ENCODE measurements around the gene LZTFL1.

Gene LZTFL1

DNA sequence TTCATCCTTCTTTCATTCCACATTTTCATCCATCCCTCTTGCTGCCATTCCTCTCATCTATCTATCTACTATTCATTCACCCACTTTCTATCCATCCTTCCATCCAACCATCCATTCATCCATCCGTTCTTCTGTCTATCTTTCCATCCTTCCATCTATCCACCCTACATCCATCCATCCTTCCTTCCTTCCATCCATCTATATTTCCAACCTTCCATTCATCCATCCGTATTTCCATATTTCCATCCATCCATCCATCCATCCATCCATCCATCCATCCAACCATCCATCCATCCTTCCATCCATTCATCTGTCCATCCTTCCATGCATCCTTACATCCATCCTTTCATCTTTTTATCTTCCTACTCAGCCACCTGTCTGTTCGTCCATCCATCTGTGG, 59.5 kb downstream of the LZTFL1 start:
- no peak for DNase-seq

DNA sequence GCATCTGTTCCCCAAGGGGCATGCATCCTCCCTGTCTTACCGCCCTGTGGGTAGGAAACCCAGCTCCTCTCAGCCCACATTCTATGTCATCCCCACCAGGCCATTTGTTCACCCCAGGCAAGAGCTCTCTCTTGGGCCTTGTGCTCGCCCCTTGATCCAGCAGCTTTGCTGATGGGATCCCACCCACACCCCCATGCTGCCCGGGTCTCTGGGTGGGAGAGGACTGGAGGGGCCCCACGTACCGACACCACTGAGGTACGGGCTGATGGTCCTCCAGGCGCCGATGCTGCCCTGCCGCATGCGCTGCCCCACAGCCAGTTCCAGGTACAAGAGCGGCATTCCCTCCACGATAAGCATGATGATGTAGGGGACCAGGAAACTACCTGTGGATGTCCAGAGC, 60.1 kb downstream of the LZTFL1 start:
- DNase-seq, result no peak

DNA sequence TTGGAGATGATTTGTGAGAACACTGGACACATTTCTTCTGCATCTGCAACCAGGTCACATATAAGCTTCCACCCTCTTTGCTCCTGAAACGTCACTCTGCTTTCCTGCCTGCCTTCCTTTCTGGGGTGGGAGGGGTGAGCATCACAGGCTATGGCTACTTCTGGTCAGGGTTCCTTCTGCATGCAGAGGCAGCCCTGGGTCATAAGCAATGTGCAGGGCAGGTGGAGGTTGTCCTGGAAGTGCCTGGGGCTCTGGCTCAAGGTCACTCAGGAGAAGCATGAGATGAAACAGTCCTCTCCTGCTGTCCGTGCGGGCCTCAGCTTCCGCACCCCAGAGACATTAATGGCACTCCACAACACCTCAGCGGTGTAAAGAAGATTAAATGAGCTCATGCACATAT, 60.6 kb downstream of the LZTFL1 start:
- no peak for DNase-seq

DNA sequence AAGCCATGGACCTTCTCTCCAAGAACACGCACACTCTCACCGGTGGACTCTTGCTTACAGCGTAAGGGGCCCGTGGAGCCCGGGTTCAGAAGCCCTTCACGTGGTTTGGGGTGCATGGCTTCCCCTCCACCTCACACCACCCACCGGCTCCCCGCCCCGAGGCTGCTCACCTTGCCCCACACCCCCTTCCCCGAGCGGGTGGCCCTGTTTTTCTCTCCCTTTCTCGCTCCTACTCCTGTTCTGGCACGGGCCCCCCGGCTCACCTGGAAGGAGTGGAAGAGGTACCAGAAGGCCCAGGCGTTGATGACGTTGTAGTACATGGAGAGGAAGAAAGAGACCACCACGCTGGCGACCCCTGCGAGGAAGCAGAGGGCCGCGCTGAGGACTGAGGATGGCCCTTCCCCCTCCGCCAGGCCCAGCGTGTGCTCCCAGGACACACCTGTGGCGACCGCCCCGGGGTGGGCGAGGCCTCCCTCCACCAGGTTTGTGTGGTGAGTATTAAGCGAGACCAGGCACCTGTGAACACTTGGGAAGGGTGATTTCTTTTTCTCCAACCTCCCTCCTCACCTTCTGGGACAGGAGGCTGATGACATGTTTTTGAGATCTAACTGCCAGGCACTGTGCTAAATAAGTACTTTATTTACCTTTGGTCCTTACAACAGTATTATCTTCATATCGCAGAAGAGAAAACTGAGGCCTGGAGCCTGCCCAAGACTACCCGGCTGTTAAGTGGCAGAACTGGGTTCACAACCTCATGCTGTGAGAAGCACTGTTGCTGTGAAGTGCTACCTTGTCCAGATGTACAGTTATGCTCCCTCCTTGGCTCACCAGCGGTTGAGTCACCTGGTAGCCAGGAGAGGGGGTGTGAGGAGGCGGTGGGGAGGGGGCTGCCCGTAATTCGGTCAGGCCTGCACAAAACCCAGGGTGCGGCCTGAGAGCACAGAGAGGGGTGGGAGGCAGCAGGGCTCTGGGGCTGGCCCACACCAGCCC, 61.9 kb downstream of the LZTFL1 start:
- no peak for DNase-seq

DNA sequence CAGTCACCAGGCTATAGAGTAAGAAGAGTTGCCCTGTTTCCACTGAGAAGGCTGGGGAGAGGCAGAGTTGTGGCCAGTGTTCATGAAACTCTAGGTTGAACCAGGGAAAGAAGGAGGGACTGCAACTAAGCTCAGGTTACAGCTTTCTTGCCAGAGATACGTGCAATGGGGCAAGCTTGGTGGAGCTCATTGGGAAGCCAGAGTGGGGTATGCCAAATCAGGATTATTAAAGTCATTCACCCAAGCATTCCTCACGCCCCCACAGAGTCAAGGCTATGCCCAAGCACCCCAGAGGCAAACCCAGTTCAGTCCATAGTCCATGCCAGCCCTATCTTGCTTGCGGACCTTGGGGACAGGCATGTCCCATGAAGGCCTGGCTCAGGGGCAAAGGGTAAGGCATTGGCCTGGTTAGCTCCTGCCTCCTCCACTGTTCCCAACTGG, 63.1 kb downstream of the LZTFL1 start:
- no peak for DNase-seq

DNA sequence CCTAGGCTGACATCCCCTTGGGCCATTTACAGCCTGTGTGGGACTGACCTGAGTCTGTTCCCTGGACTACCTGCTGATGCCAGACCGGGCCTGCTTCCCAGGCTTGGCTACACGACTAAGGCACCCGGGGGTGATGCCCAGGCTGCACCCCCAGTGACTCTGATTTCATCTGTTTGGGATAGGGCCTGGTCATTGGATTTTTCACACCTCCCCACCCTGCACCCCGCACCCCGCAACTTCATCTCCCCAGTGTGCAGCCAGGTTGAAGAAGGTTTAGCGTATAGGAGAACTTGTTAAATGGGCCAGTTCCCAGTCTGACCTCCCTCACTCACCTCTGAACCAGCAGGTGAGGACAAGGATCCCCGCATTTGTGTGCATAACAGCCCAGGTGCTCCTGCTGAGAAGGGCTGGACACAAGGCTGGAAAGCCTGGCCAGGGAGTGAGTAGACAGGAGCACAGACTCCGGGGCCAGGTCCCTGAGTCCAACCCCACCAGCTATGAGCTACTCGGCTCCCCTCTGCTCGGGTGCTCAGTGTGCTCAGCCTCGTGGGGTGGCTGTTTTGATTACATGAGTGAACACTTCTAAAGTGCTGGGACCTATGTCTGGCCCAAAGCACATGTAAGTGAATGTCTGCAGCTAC, 64.1 kb downstream of the LZTFL1 start:
- DNase-seq, result peak; percentile 32

DNA sequence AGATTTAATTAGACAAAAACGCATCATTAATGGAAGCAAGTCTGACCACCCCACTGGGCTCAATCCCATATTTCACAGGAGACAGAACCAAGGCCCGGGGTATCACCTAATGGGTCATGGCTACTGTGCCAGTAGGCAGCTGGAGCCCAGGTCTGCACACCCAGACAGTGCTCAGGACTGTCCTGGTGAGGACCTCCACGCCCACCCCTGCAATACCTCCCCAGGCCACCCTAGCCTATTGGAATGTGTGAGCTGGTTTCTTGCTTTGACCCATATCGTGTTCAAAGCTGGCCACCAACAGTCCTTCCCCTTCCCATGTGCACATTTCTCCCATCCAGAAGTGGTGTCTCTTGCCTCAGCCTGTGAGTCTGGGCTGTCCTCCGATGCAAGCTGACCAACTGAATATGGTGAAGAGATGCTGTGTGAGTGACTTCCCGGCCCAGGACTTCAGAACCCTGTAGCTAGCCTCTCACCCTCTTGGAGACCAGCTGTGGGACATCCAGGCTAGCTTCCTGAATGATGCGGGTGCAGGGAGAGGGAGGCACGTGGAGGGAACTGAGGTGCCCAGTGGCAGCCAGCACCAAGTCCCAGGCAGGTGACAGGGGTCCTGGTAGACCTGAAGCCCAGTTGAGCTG, 64.7 kb downstream of the LZTFL1 start:
- no peak for DNase-seq

DNA sequence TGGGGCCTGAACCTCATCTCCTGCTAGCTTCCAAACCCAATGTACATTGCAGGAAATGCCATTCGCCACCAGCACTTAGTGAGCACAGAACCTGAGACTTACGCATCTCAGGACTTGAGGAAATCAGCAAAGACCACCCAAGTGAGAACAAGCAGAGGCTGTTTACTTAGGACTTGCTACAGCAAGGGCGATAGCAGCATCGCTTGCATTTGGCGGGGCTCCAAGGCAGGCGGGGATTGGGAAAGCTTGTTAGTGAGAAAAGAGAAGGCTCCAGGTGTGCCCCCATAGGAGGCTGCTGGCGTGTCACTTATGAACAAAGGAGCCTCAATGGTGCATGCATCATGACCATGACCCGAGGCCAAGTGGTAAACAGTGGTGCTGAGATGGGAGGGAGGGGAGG, 65.3 kb downstream of the LZTFL1 start:
- DNase-seq, result peak; percentile 79

DNA sequence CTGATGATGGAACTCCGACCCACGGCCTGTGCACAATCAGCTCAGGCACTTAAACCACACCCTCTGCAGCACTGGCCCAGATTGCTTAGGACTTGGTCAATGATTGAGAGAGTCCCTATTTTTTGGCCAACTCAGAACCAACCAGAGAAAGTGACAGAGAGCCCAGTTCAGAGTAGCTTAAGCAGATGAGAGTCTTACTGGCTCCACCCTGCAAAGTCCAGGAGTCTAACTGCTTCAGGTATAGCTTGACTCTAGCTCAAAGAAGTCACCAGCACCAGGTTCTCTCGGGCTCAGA, 65.7 kb downstream of the LZTFL1 start:
- DNase-seq, result no peak

DNA sequence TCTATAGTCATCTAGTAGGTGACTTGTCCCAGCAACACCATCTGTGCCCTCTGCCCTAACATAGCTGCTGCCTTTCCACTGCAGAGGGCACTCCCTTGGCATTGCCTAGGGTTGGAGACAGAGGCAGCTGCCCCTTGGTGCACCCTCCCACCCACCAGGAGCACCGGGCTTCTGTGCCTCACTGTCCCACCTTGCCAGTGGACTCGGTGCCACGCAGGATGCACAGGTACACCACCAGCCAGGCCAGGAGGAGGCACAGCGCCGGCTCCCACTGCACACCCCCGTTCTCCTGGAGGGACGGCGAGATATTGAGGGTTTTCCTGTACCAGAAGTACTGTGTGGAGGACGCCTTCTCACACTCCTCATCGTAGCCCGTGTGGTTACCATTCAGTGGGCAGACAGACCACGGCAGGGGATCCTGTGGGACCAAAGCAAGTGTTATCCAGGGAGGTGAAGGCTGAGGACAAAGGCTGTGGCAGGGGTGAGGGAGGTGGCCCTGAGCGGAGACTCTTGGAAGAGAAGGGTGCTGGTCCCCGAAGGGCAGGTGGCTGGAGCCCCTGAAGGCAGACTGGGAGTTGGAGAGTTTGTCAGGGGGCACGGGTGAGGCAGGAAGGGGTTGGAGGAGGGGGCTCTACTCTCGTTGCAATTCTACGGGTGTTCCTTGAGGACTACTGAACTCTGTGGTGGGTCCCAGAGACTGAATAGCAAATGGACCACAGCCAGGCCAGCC, 66.2 kb downstream of the LZTFL1 start:
- DNase-seq, result no peak

DNA sequence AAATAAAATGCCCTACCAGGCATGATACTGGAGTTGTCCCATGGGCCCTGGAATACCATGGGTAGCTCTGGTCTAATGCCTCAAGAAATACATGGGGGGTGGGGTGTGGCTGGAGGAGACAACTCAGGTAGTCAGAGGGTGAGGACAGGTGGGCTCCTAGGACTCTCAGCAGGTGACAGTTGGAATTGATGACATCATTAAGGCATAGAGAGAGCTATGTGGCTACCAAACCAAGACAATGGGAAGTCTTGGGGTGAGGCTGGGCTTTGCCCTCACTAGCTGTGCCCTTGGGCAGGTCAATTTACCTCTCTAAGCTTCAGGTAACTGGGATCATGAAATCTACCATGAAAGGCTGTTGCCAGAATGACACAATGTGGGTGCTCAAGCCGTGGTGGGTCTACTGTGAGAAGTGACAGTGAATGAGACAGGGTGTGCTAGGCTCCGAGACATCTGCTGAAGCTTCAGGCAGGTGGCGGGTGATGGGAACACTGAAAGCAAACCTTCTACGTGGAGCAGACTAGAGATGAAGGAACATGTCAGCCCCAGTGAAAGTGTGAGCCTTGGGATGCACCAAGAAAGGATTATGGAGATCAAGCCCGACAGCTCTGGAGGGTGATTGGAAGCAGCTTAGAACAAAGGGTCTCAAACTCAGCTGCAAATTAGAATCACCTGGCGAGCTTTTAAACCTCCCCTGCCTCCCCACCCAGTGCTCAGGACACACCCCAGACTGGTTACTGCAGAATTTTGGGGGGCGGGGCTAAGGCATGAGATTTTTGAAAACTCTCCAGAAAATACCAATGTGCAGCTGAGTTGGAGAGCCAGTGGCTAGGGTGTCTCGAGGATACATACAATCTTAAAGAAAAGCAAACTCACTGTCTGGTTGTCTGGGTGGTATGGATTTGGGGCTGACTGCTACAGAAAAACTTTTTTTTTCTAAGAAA, 67.1 kb downstream of the LZTFL1 start:
- no peak for DNase-seq

DNA sequence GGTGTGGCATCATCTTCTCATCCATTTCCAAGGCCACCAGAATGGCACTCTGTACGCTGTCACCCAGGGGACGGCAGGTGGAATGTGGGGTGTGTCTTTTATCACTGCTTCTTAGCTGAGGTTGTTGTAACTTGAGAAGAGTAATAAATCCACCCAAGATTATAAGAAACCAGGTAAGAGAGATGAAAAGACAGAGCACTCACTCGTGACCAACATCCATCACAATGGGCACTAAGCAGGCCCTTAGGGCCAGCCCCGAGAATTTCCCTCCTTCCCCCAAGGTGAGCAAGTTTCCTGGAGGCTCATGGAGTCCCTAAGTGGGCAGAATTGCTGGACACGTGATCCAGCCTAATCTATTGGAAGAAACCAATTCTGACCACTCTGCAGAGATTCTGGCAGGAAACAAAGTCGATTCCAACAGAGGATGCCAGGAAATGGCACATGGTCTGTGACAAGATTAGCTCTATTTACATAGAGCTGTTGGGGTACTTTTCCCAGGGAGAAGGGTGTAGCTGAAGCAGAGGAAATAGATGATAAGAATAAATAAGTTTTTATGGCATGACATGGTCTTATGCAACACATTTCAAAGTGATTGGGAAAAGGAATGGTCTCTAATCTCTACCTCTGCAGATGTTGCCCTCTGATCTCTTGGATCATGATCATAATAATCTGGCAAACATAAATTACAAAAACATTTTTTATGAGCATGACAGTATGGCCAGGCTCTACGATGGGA, 68.0 kb downstream of the LZTFL1 start:
- no peak for DNase-seq

Measured in NCI-H146 (cell line).